Liver (tissue), 3 donors: ENCODE results near the gene LMNTD2.

Experiments used
- CTCF ChIP-seq: fragments of 150-350 bp; IDR thresholded peaks from 2 replicates; pipeline ENCODE4 v1.5.1; 2017; ENCODE audit warnings: improper control_type of control experiment, low read depth, low read length; ENCODE audit not compliant: missing input control
- FOXA1 ChIP-seq: IDR thresholded peaks from 2 replicates; pipeline ENCODE4 v1.6.1; 2016; ENCODE audit warnings: antibody characterized with exemption
- GABPA ChIP-seq, 2 donors: IDR thresholded peaks in 1 of 2; conservative IDR thresholded peaks in 1 of 2; 2 replicates each; pipeline ENCODE4 v1.6.1; 2016; ENCODE audit warnings: antibody characterized with exemption in 2 of 2, mild to moderate bottlenecking in 1 of 2, moderate library complexity in 1 of 2
- NR2F2 ChIP-seq: IDR thresholded peaks from 2 replicates; pipeline ENCODE4 v1.6.1; 2016; ENCODE audit warnings: antibody characterized with exemption
- RAD21 ChIP-seq, 2 donors: IDR thresholded peaks; 2 replicates each; pipeline ENCODE4 v1.6.1; 2016; ENCODE audit warnings: antibody characterized with exemption in 2 of 2, mild to moderate bottlenecking in 2 of 2
- RXRA ChIP-seq, 2 donors: IDR thresholded peaks; 2 replicates each; pipeline ENCODE4 v1.6.1; 2017 to 2018; ENCODE audit warnings: antibody characterized with exemption in 2 of 2, mild to moderate bottlenecking in 1 of 2
- TAF1 ChIP-seq: conservative IDR thresholded peaks from 2 replicates; pipeline ENCODE4 v1.6.1; 2016; ENCODE audit warnings: antibody characterized with exemption, mild to moderate bottlenecking
- TF ChIP-seq, protein P1 (sequence below): IDR thresholded peaks from 2 replicates; pipeline ENCODE4 v1.6.1; 2016; ENCODE audit warnings: antibody characterized with exemption
- TF ChIP-seq, protein P2 (sequence below): IDR thresholded peaks from 2 replicates; pipeline ENCODE4 v1.6.1; 2016; ENCODE audit warnings: antibody characterized with exemption, mild to moderate bottlenecking
- donor health status: healthy.
- donor health status: healthy.

DNA sequence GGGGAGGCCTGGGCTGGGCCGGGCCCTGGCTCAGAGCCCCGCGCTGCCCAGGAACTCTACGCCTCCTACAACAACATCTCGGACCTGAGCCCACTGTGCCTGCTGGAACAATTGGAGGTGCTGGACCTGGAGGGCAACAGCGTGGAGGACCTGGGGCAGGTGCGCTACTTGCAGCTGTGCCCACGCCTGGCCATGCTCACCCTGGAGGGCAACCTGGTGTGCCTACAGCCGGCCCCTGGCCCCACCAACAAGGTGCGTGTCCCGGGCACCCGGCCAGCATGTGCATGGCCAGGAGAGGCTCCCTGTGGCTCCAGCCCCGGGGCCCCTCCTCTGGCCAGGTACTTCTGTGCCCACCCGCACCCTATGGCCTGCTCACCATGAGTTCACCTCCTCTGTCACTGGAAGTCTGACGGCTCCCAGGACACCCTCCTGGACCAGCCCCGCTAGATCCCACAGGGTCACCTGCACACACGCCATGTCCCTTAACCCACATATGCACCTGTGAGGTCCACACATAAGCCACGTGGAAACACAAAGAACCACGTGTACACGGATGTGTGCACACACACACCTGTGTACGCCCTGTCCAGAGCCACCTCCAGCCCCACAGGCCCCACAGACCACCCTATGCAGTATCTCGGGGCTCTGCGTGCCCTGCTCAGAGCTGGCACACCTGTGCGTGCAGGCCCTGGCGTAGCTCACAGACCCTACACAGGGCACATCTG, 10.4 kb downstream of the LMNTD2 start:
- TF ChIP-seq FOXA1 (no peak), CTCF (no peak), NR2F2 (no peak), TAF1 (no peak), RAD21 (IDR thresholded peaks at IDR 0.05) (no peak), GABPA (IDR thresholded peaks at IDR 0.05 in 1 of 2, conservative IDR thresholded peaks at IDR 0.05 in 1 of 2) (no peak), RXRA (IDR thresholded peaks at IDR 0.05) (no peak)
- TF ChIP-seq, protein P1, sequence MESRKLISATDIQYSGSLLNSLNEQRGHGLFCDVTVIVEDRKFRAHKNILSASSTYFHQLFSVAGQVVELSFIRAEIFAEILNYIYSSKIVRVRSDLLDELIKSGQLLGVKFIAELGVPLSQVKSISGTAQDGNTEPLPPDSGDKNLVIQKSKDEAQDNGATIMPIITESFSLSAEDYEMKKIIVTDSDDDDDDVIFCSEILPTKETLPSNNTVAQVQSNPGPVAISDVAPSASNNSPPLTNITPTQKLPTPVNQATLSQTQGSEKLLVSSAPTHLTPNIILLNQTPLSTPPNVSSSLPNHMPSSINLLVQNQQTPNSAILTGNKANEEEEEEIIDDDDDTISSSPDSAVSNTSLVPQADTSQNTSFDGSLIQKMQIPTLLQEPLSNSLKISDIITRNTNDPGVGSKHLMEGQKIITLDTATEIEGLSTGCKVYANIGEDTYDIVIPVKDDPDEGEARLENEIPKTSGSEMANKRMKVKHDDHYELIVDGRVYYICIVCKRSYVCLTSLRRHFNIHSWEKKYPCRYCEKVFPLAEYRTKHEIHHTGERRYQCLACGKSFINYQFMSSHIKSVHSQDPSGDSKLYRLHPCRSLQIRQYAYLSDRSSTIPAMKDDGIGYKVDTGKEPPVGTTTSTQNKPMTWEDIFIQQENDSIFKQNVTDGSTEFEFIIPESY = no peak
- TF ChIP-seq, protein P2, sequence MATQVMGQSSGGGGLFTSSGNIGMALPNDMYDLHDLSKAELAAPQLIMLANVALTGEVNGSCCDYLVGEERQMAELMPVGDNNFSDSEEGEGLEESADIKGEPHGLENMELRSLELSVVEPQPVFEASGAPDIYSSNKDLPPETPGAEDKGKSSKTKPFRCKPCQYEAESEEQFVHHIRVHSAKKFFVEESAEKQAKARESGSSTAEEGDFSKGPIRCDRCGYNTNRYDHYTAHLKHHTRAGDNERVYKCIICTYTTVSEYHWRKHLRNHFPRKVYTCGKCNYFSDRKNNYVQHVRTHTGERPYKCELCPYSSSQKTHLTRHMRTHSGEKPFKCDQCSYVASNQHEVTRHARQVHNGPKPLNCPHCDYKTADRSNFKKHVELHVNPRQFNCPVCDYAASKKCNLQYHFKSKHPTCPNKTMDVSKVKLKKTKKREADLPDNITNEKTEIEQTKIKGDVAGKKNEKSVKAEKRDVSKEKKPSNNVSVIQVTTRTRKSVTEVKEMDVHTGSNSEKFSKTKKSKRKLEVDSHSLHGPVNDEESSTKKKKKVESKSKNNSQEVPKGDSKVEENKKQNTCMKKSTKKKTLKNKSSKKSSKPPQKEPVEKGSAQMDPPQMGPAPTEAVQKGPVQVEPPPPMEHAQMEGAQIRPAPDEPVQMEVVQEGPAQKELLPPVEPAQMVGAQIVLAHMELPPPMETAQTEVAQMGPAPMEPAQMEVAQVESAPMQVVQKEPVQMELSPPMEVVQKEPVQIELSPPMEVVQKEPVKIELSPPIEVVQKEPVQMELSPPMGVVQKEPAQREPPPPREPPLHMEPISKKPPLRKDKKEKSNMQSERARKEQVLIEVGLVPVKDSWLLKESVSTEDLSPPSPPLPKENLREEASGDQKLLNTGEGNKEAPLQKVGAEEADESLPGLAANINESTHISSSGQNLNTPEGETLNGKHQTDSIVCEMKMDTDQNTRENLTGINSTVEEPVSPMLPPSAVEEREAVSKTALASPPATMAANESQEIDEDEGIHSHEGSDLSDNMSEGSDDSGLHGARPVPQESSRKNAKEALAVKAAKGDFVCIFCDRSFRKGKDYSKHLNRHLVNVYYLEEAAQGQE = no peak
